ENCODE measurements around the gene PHRF1. TPM values are rescaled to one million over a fixed set of nuclear protein-coding genes. Genes with fewer than 3 reads are reported as not detected.
A peak's percentile ranks its signal among the peaks of the same experiment; 100 is the strongest.

PHRF1 gene
- total and polyA plus RNA-seq, 4 donors: 2.4 to 25.2 (median 18.8) TPM

GRCh38 chr11:559712-560304, 16.5 kb upstream of the PHRF1 start:
- 33% methylated on average over 18 of the region's 18 CpGs for WGBS
- peak overlapping the region; percentile 1 to 13 for H3K9ac ChIP-seq (ENCODE audit: low read depth in 1 of 2, low read length in 2 of 2)
- peaks cover 0 to 8% (median 6%) of the 10 kb centered on the region in 4 donors for H3K36me3 ChIP-seq (ENCODE audit: control insufficient read depth in 4 of 4, insufficient read depth in 3 of 4, low read depth in 1 of 4, low read length in 3 of 4)
- no peaks in the 10 kb centered on the region for H3K27me3 ChIP-seq (ENCODE audit: control insufficient read depth in 4 of 4, insufficient read depth in 4 of 4, low read length in 3 of 4)
- peaks cover 17 to 33% (median 22%) of the 10 kb centered on the region in 4 donors for H3K4me1 ChIP-seq (ENCODE audit: control insufficient read depth in 4 of 4, insufficient read depth in 4 of 4, low read length in 3 of 4)
- H3K9me3 ChIP-seq (ENCODE audit: control insufficient read depth in 4 of 4, low read length in 3 of 4): no peaks in the 10 kb centered on the region
- TF ChIP-seq JUND (IDR thresholded peaks at IDR 0.05) (no peak), RAD21 (IDR thresholded peaks at IDR 0.05) (peak in 1 of 2 donors; percentile 10), REST (IDR thresholded peaks at IDR 0.05) (peak; percentile 43), ATF3 (IDR thresholded peaks at IDR 0.05) (no peak), GABPA (IDR thresholded peaks at IDR 0.05 in 1 of 2, conservative IDR thresholded peaks at IDR 0.05 in 1 of 2) (peak in 1 of 2 donors; percentile 68), NR2F2 (IDR thresholded peaks at IDR 0.05) (peak; percentile 9), TAF1 (conservative IDR thresholded peaks at IDR 0.05) (no peak), RXRA (IDR thresholded peaks at IDR 0.05) (peak; percentile 19 to 69), EGR1 (IDR thresholded peaks at IDR 0.05; ENCODE audit: low read depth in 2 of 2) (peak in 1 of 2 donors; percentile 49), HNF4A (conservative IDR thresholded peaks at IDR 0.05) (peak; percentile 18 to 35)
- H3K27ac ChIP-seq (ENCODE audit: low read depth in 1 of 2, low read length in 2 of 2): peak overlapping the region; percentile 76 to 88
- H3K4me3 ChIP-seq (ENCODE audit: low read depth in 1 of 3, low read length in 3 of 3): peak overlapping the region; percentile 65 to 95 (median 67)
- no peak for DNase-seq (ENCODE audit: low spot score)

- TF ChIP-seq FOXA1 (IDR thresholded peaks at IDR 0.05) (no peak), SP1 (IDR thresholded peaks at IDR 0.05) (peak; percentile 45)
- WGBS: 2% methylated on average over 95 of the region's 95 CpGs
- peak within 1 kb of the TSS; percentile 65 to 95 (median 67) for H3K4me3 ChIP-seq (ENCODE audit: low read depth in 1 of 3, low read length in 3 of 3)
- peaks cover 17 to 30% (median 22%) of the 10 kb centered on the region in 4 donors for H3K4me1 ChIP-seq (ENCODE audit: control insufficient read depth in 4 of 4, insufficient read depth in 4 of 4, low read length in 3 of 4)
- no peaks in the 10 kb centered on the region for H3K27me3 ChIP-seq (ENCODE audit: control insufficient read depth in 4 of 4, insufficient read depth in 4 of 4, low read length in 3 of 4)
- peaks cover 0 to 8% (median 6%) of the 10 kb centered on the region in 4 donors for H3K36me3 ChIP-seq (ENCODE audit: control insufficient read depth in 4 of 4, insufficient read depth in 3 of 4, low read depth in 1 of 4, low read length in 3 of 4)
- H3K27ac ChIP-seq (ENCODE audit: low read depth in 1 of 2, low read length in 2 of 2): peak within 1 kb of the TSS; percentile 88 to 93
- no peaks in the 10 kb centered on the region for H3K9me3 ChIP-seq (ENCODE audit: control insufficient read depth in 4 of 4, low read length in 3 of 4)
- peak within 1 kb of the TSS; percentile 1 to 51 for H3K9ac ChIP-seq (ENCODE audit: low read depth in 1 of 2, low read length in 2 of 2)
- peak; percentile 97 for DNase-seq (ENCODE audit: low spot score)
Measured at GRCh38 chr11:560305-561147, 15.7 kb upstream of the PHRF1 start, which contains the start of the genes LMNTD2 and RASSF7. Gene LMNTD2 (minus strand): TSS chr11:560738. CDS start chr11:560716, 22 bp downstream. Gene RASSF7 (plus strand): TSS chr11:560970. CDS start chr11:561769, 799 bp downstream.
